Neural crest cell (in vitro differentiated cells): ENCODE results near the gene AP5B1. TPM values are rescaled to one million over a fixed set of nuclear protein-coding genes. Genes with fewer than 3 reads are reported as not detected.

Experiments
- DNase-seq: peaks from one replicate; pipeline ENCODE4 v3.0.0; 2021; ENCODE audit warnings: low read depth, mixed read lengths, low spot score
- H3K27ac Mint-ChIP-seq: one replicate; pipeline ENCODE4 v1.8.0; 2021; ENCODE audit warnings: mild to moderate bottlenecking, mixed read lengths; ENCODE audit not compliant: unreplicated experiment
- H3K27me3 Mint-ChIP-seq: 2 replicates; pipeline ENCODE4 v1.8.0; 2021; ENCODE audit warnings: low read depth, mild to moderate bottlenecking, mixed read lengths
- H3K36me3 Mint-ChIP-seq: 2 replicates; pipeline ENCODE4 v1.8.0; 2021; ENCODE audit warnings: low read depth, mild to moderate bottlenecking, mixed read lengths
- H3K4me1 Mint-ChIP-seq: 2 replicates; pipeline ENCODE4 v1.8.0; 2021; ENCODE audit warnings: mixed read lengths
- H3K4me3 Mint-ChIP-seq: one replicate; pipeline ENCODE4 v1.8.0; 2021; ENCODE audit warnings: mild to moderate bottlenecking, mixed read lengths
- H3K9me3 Mint-ChIP-seq: 2 replicates; pipeline ENCODE4 v1.8.0; 2021; ENCODE audit warnings: mixed read lengths
- total RNA-seq: library from RNA; stranded (reverse); gene quantifications from 2 replicates; pipeline ENCODE4 v1.2.1, GENCODE V29; 2021
- TF ChIP-seq, protein P1 (sequence below): fragments of 200-600 bp; sonication (generic); conservative IDR thresholded peaks from 2 replicates; pipeline ENCODE4 v1.5.0; 2021; ENCODE audit warnings: antibody characterized with exemption, mild to moderate bottlenecking

AP5B1 gene
- total RNA-seq, 1 donor from 2014 or later: 10.8 TPM

GRCh38 chr11:65814131-65814985, 33.6 kb upstream of the AP5B1 start:
- H3K36me3 Mint-ChIP-seq: no peaks in the 10 kb centered on the region
- H3K4me3 Mint-ChIP-seq: peak overlapping the region; percentile 52
- no peak for DNase-seq
- peak overlapping the region; percentile 63 for H3K27ac Mint-ChIP-seq
- H3K27me3 Mint-ChIP-seq: peaks cover 11% of the 10 kb centered on the region
- TF ChIP-seq, protein P1, sequence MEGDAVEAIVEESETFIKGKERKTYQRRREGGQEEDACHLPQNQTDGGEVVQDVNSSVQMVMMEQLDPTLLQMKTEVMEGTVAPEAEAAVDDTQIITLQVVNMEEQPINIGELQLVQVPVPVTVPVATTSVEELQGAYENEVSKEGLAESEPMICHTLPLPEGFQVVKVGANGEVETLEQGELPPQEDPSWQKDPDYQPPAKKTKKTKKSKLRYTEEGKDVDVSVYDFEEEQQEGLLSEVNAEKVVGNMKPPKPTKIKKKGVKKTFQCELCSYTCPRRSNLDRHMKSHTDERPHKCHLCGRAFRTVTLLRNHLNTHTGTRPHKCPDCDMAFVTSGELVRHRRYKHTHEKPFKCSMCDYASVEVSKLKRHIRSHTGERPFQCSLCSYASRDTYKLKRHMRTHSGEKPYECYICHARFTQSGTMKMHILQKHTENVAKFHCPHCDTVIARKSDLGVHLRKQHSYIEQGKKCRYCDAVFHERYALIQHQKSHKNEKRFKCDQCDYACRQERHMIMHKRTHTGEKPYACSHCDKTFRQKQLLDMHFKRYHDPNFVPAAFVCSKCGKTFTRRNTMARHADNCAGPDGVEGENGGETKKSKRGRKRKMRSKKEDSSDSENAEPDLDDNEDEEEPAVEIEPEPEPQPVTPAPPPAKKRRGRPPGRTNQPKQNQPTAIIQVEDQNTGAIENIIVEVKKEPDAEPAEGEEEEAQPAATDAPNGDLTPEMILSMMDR: no peak
- H3K9me3 Mint-ChIP-seq: no peaks in the 10 kb centered on the region
- peaks cover 14% of the 10 kb centered on the region for H3K4me1 Mint-ChIP-seq

- DNase-seq: no peak
These were observed 31.1 kb upstream of the AP5B1 start for GRCh38 chr11:65811764-65812475.

DNA sequence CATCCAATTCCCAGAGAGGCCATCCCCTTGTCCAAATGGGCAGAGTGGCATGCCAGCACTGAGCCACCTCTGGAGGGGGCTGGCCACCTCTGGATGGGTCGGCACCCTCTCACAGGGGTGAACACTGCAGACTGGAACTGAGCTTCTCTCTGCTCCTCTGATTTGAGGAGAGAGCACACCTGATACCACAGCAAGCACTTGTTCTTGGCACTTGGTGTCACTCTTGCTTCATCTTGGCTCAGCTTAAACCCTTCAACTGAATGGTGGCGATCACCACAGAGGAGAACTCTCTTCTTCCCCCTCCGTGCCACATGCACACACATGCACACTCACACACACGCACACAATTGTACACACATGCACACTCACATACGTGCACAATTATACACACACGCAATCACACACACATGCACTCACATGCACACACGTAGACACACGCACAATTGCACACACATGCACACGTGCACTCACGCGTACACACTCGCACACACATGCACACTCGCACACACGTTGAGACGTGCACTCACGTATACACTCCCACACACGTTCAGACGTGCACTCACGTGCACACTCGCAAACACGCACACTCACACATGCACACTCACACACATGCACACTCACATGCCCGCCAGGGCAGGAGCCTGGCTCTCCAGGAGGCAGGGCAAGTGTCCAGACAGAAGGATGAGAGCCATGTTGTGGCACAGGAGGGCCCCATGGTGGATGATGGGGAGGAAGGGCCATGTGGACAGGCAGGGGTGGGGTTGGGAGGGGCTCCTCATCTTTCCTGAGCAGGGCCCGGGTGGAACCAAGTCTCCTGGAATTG, 29.5 kb upstream of the AP5B1 start:
- Mint-ChIP-seq H3K27ac (no peak overlapping the region), H3K36me3 (no peaks in the 10 kb centered on the region), H3K9me3 (no peaks in the 10 kb centered on the region), H3K4me3 (no peak overlapping the region), H3K4me1 (peaks cover 3% of the 10 kb centered on the region), H3K27me3 (peaks cover 17% of the 10 kb centered on the region)
- TF ChIP-seq, protein P1: no peak
- no peak for DNase-seq

More at GRCh38 chr11:65811764-65812475, 31.1 kb upstream of the AP5B1 start:
- TF ChIP-seq, protein P1: no peak
- Mint-ChIP-seq H3K27me3 (peaks cover 17% of the 10 kb centered on the region), H3K9me3 (no peaks in the 10 kb centered on the region), H3K36me3 (no peaks in the 10 kb centered on the region), H3K27ac (no peak overlapping the region), H3K4me1 (peaks cover 9% of the 10 kb centered on the region), H3K4me3 (no peak overlapping the region)

- no peak for DNase-seq
- Mint-ChIP-seq H3K27me3 (peaks cover 19% of the 10 kb centered on the region), H3K4me1 (peaks cover 2% of the 10 kb centered on the region), H3K36me3 (no peaks in the 10 kb centered on the region), H3K27ac (no peak overlapping the region), H3K4me3 (no peak overlapping the region), H3K9me3 (no peaks in the 10 kb centered on the region)
- TF ChIP-seq, protein P1: no peak
These were observed 28.7 kb upstream of the AP5B1 start for GRCh38 chr11:65809496-65809895.

DNA sequence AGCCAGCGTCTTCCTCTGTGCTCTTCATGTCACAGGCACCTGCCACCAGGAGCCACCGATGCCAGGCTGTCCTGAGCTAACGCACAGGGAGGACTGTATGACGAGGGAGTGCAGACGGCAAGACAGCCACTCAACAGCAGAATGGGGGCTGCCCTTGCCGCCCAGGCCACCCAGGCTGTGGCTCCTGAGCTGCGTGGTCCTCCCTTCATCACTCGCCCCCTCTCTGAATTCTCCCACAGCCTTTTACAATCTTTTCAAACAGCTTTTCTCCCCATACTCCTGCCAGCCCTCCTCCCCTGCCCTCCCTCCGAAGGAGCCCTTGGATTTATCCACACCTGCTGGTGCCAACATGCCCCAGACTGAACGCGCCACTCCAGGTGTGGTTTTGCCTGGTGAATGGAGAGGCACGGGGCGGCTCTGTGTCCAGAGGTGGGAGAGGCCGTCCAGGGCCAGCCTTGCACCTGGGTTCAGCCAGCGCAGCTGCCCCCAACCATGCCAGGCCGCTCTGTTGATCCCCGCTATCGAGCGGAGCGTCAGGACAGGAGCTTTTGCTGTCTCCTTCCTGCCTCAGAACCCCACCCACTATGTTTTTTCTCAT, 28.1 kb upstream of the AP5B1 start:
- no peaks in the 10 kb centered on the region for H3K4me1 Mint-ChIP-seq
- H3K27ac Mint-ChIP-seq: no peak overlapping the region
- no peak overlapping the region for H3K4me3 Mint-ChIP-seq
- DNase-seq: no peak
- no peaks in the 10 kb centered on the region for H3K36me3 Mint-ChIP-seq
- no peaks in the 10 kb centered on the region for H3K9me3 Mint-ChIP-seq
- TF ChIP-seq, protein P1: no peak
- peaks cover 25% of the 10 kb centered on the region for H3K27me3 Mint-ChIP-seq
